ENCODE measurements around the gene KDM3A.
"Not testable (repeated sequence)": the region's sequence is repeated elsewhere in the genome, so short reads cannot be mapped to it uniquely, and the experiment has no call there.

The KDM3A gene

DNA sequence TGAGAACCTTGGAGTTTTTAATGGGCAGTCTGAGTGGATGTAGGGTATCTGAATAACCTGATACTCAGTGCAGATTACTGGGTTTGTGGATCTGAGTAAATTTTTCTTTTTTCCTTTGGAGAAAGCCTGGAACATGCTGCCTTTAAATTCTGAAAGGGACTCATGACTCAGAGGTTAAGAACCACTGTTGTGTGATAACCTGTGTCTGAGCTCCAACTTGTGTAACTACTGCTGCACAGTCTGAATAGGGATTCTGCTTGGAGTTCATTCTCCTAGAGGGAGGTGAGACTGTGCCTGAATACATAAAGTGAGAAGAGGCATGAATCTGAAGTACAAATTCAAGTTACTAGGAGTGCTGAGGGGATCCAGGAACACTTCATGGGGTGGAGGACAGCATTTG lies 36.2 kb downstream of the KDM3A start:
- DNase-seq, result no peak

DNA sequence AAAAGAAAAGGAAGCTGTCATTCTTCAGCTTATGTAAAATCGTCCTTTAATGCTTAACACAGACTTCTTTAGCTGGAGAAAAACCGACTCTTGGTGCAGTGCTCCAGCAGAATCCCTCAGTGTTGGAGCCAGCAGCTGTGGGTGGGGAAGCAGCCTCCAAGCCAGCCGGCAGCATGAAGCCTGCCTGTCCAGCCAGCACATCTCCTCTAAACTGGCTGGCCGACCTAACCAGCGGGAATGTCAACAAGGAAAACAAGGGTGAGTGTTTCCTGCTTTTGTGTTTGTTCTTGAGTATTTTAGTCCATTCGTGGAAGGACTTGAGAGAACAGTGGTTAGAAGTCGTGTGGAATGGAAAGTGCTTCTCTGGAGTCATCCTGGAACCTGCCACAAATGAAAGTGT lies 38.9 kb downstream of the KDM3A start:
- peak; percentile 74 for DNase-seq

DNA sequence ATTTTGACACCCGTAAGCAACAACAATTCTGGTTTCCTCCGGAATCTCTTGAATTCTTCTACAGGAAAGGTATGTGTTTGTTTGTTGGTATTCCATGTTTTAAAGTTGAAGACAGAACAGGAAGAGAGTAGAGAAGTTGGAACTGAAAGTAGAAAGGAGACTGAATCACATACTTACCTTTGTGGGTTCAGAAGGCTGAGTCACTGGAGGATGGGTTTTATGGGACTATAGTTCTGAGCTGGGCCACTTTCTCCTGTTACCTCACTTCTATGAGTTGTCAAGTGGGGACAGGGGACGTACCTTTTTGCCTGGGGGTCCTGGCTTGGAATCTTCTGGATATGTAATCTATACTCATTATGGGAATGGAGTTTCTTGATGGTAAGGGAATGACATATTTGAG lies 40.9 kb downstream of the KDM3A start:
- no peak for DNase-seq

GRCh38 chr2:86484385-86484784 lies 43.2 kb downstream of the KDM3A start:
- no peak for DNase-seq

GRCh38 chr2:86485103-86485502 lies 43.9 kb downstream of the KDM3A start:
- DNase-seq, result no peak

DNA sequence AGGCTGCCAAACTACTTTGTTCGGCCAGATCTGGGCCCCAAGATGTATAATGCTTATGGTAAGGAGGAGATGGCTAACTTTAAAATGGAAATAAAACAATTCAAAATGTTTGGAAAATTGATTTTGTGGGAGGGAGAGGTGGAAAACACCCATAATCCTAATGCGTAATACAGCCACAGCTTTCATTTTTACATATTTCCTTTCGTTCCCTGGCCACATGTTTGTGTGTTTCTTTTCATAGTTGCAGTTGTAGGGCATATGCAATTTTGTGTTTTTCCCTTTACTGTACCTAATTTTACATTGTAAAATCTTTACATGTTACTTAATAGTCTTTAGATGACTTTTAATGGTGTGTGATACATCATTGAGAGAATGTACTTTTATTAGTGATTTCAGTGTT lies 44.6 kb downstream of the KDM3A start:
- no peak for DNase-seq

- DNase-seq, result no peak
Measured at GRCh38 chr2:86487062-86487461, 45.9 kb downstream of the KDM3A start.

DNA sequence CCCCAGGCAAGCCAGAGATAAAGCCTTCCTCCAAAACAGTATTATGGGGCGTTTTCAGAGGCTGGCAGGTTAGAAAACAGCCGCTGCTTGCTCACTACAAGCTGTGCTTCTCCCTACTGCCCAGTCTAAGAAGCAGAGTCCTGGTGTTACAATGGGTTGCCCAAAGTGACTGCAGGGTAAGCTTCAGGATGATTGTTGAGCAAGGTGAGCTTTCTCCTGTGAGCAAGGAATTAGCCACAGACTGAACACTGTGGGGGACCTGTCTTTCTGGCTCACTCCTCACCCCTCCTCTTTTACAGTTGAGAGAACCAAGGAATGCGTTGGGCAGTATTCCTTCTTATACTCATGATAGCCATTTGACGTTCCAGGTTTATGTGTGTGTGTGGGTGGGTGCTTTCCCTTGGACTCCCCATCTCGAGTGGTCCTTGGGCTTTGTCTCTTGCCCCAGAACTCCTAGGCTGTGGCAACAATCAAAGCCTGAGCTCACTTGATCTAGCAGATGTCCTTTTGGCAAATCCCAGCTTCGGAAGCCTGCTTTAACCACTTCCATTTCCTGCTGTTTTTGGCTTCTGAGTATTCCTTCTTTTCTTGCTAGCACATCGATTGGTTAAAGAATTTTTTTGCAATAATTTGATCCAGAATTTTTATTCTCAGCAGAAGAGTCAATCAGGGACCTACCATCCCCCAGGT lies 47.5 kb downstream of the KDM3A start:
- no peak for DNase-seq

DNA sequence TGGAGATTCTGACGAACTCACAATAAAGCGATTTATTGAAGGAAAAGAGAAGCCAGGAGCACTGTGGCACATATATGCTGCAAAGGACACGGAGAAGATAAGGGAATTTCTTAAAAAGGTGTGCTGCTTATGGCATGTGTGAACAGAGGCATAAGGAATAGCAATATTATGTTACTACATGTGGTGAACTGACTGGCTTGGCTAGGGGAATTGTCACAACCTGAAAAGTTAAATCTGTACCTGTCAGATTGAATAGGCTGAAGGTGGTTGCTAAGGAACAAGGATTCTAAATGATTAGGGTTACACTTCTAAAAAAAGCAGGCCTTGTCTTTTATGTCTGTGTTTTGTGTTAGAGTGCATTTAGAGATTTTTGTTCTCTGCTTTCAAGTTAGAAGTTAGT lies 48.4 kb downstream of the KDM3A start:
- no peak for DNase-seq

DNA sequence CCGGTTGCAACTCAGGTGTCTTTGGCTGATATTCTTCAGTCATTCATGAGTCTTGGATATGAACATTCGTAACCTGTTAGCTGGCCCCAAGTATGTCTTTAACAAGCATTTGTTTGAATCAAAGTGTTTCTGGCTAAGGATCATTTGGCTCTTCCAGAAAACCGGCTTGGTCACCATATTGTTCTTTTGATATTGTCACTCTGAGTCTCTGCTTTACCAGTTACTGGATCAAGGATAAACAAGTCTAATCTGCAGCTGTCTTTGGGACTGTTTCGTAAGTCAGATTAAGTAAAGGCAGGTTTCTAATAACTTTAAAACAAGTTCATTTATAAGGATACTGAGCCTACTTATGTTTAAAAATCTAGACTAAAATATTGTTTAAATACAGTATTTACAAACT lies 49.1 kb downstream of the KDM3A start:
- no peak for DNase-seq

DNA sequence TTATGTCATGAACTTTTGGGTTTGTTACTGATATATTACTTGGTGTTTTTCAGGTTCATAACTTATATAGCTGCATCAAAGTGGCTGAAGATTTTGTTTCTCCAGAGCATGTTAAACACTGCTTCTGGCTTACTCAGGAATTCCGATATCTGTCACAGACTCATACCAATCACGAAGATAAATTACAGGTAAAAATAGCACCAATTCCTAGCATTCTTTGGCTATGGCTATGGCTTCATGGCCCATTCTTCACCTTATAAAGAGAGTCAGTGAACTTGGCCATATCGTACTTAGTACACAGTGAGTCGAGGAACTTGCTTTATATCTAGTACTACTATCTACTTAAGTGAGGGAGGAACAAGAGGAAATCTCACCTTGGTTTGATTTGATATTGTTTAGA lies 49.9 kb downstream of the KDM3A start:
- no peak for DNase-seq

GRCh38 chr2:86492048-86492453 lies 50.9 kb downstream of the KDM3A start:
- DNase-seq, result no peak

DNA sequence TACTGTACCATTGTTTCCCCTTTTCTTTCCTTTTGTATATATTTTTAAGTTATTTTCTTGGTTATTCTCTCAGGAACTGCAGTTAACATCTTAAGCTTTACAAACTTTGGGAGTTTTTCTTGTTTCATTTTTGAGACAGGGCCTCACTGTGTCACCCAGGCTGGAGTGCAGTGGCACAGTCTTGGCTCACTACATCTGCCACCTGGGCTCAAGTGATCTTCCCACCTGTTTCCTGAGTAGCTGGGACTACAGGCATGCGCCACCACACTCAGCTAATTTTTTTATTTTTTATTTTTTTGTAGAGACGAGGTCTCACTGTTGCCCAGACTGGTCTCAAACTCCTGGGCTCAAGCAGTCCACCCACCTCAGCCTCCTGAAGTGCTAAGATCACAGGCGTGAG lies 55.2 kb downstream of the KDM3A start:
- not testable (repeated sequence) for DNase-seq

DNA sequence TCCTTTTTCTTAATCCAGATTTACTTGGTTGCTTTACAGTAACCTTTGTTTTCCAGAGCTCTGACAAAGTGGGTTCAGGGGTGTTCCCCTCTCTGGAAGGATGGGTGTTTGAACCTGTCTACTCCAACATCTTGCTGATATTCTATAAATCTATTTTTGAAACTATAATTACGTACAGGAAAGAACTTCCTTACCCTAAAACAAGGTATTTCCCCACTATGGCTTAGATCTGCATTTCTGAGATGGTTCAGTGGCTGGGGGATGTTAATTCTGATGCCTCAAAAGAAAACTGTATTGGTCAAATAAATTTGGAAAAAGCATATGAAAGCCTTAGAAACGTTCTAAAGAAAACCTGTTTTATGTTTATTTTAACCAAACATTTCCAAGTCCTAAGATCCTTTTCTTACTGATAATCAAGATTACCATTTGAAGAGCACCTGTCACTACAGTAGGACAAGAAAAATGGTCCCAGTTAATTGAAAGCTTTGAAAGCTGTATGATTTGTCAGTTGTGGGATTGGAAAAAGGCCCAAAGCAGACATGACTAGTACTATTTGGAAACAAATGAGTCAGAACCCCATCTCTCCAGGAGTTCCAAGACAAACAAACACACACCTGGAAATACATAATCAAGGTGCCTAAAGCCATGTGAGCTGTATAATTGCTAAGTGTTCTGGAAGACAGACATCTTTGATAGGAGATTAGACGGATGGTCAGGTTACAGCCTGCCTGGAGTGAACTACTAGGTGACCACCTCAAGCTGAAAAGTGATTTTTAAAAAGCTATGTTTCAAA lies 57.5 kb downstream of the KDM3A start:
- DNase-seq, result no peak

- no peak for DNase-seq
Measured at GRCh38 chr2:86499326-86499725, 58.2 kb downstream of the KDM3A start.

DNA sequence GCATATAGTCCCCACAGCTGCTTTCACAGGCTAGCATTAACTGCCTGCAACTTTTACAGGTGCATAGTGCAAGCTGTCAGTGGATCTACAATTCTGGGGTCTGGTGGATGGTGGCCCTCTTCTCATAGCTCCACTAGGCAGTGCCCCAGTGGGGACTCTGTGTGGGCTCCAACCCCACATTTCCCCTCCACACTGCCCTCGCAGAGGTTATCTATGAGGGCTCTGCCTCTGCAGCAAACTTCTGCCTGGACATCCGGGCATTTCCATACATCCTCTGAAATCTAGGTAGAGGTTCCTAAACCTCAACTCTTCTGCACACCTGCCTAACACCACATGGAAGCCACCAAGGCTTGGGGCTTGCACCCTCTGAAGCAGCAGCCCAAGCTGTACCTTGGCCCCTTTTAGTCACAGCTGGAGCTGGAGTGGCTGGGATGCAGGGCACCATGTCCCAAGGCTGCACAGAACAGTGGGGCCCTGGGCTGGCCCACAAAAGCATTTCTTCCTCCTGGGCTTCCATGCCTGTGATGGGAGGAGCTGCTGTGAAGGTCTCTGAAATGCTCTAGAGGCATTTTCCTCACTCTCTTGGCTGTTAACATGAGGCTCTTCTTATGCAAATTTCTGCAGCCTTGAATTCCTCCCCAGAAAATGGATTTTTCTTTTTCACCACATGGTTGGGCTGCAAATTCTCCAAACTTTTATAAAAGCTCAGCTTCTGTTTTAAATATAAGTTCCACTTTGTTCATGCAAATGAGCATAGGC lies 59.3 kb downstream of the KDM3A start:
- DNase-seq, result no peak

GRCh38 chr2:86507600-86507999 lies 66.4 kb downstream of the KDM3A start:
- DNase-seq, result no peak

- DNase-seq, result no peak
Measured at GRCh38 chr2:86510436-86510933, 69.3 kb downstream of the KDM3A start.

GRCh38 chr2:86512034-86512433 lies 70.9 kb downstream of the KDM3A start:
- no peak for DNase-seq

DNA sequence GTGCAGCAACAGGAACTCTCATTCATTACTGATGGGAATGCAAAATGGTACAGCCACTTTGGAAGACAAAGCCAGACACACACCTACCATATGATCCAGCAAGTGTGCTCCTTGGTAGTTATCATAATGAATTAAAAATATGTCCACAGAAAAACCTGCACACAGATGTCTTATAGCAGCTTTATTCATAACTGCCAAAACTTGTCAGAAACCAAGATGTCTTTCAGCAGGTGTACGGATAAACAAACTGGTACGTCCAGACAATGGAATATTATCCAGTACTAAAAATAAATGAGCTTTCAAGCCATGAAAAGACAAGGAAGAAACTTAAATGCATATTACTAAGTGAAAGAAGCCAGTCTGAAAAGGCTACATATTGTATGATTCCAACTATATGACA lies 71.7 kb downstream of the KDM3A start:
- no peak for DNase-seq

DNA sequence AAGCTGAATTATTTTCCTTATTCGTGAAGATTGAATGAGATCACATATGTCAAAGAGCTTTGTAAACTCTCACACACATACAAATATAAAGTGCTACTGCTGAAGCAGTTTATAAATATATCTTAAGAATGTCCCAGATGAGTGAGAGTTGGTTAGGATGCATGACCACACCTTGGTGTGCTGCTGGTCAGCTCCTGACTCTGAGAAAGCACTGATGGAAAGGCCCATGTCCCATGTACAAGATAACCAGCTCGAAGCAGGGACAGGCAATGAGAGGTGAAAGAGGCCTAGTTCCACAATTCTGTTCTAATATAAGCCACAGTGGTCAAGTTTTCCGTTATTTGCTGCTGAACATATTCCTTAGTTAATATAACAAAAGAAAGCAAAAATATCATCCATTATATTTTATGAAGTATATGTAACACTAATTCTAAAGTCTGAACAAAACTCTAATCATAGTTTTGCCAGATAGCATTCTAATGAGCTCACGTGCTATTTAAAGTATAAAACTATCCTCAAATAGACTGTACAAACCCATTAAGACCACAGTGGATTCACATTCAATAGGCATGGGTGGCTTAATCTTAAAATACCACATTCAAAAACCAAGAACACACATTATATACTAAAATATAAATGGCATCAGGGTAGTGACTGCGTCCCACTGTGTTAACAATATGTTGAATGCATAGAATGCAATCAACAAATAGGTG lies 72.9 kb downstream of the KDM3A start:
- no peak for DNase-seq

DNA sequence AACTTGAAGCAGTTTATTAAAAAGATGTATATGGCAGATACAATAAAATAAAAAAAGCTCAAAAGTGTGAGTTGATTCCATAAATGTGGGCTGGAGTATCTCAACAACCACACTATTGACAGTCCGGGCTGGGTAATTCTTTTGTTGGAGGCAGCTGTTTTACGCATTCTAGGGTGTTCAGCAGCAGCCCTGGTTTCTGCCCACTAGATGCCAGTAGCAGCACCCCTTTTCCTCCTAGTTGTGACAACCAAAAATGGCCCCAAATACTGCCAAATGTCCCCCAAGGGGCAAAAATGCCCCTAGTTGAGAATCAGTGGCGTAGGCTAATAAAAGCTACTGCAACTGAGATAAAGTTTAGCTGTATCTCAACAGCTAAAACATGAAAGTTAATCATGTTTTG lies 77.3 kb downstream of the KDM3A start:
- no peak for DNase-seq

DNA sequence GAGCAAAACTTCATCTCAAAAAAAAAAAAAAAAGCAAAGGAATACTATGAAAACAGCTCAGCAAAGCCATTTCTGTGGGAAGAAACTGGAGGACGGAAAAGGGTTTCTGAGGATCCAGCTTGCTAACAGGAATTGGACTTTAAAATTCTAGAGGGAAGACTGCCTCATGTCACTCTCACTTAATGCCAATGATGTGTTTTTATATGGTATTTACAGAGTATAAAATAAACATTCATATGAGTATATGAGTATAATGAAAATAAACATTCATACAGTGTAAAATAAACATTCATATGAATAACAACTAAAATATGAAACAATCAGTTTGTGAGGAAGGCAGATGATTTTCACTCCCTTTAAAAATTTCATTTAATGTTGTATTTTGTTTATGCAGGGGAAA lies 78.2 kb downstream of the KDM3A start:
- no peak for DNase-seq
